ENCODE measurements around the gene GABRB2. TPM values are rescaled to one million over a fixed set of nuclear protein-coding genes. Genes with fewer than 3 reads are reported as not detected.

Gene GABRB2
- not detected in 5 replicates for total RNA-seq (2022; extraction: Qiagen RNA extraction)

GRCh38 chr5:161546470-161547301, at the start of gene GABRB2:
Gene GABRB2, minus strand, starts transcription at chr5:161546725. Its CDS starts 82 bp downstream, at chr5:161546643.

Other genes with a start within 250 kb of the GABRB2 start
- not detected in 5 replicates for gene GABRA6, start 139.0 kb upstream of the GABRB2 start, total RNA-seq (2022; extraction: Qiagen RNA extraction)

Data from A549 treated with CORT108297 at 1 μM for 4 hours (cell line).